Measurements from ENCODE around the gene NCAPD2. TPM values are rescaled to one million over a fixed set of nuclear protein-coding genes. Genes with fewer than 3 reads are reported as not detected.
"Not testable (repeated sequence)": the region's sequence is repeated elsewhere in the genome, so short reads cannot be mapped to it uniquely, and the experiment has no call there.

NCAPD2 gene
- total and polyA plus RNA-seq, 2 of the 4 experiments (the other 2 are of a cell fraction) = 35.6 to 57.9 TPM

- H2BK5ac ChIP-seq (ENCODE audit: low read depth, low read length, poor library complexity, severe bottlenecking); H4K8ac ChIP-seq (ENCODE audit: low read depth in 2 of 2, low read length in 2 of 2); H3K23ac ChIP-seq (ENCODE audit: low read depth, low read length); H3K9ac ChIP-seq (ENCODE audit: low read depth, low read length); H3K56ac ChIP-seq (ENCODE audit: extremely low read depth, insufficient read depth, low read length); H3K18ac ChIP-seq (ENCODE audit: low read depth, low read length); H2AFZ ChIP-seq (replicated peaks; ENCODE audit: low read length, poor library complexity); in situ Hi-C loops (cut with MboI; ENCODE audit: low sequenced_read_pairs); dilution Hi-C loops (cut with HindIII; ENCODE audit: low sequenced_read_pairs, unreplicated experiment); H3K9me3 ChIP-seq (ENCODE audit: control insufficient read depth, insufficient read depth, low read length); H2BK15ac ChIP-seq (ENCODE audit: low read depth, low read length); BruUV-seq (replicated peaks); H3K9me1 ChIP-seq (ENCODE audit: insufficient read depth, low read length); H3K4me2 ChIP-seq (ENCODE audit: low read depth, low read length); H4K91ac ChIP-seq (ENCODE audit: insufficient read depth, low read depth, low read length); DNase-seq; H2BK120ac ChIP-seq (ENCODE audit: low read depth, low read length); H3K27ac ChIP-seq (ENCODE audit: insufficient read depth, low read length); H3K27me3 ChIP-seq (ENCODE audit: control insufficient read depth, insufficient read depth, low read length); H2BK20ac ChIP-seq (ENCODE audit: low read depth, low read length); H3K14ac ChIP-seq (replicated peaks; ENCODE audit: low read depth, low read length); POLR2A ChIA-PET (ENCODE audit: unreplicated experiment); H3K4ac ChIP-seq (ENCODE audit: low read depth, low read length); H3K4me3 ChIP-seq (ENCODE audit: insufficient read depth, low read depth, low read length); ATAC-seq (ENCODE audit: low read depth): not testable (repeated sequence)
- CTCF ChIA-PET = interaction anchor here (0.7 kb wide), 1 partner anchor 84 kb away, joined by 3 read pairs; no protein-coding TSS in a partner anchor
- peak overlapping the region; percentile 38 for H4K5ac ChIP-seq (ENCODE audit: low read depth, low read length)
- H3K36me3 ChIP-seq (ENCODE audit: control insufficient read depth, insufficient read depth, low read length) = peaks cover 29% of the 10 kb centered on the region
- intact Hi-C loops (cut with micrococcal nuclease) = loop anchor here (1.0 to 10.0 kb wide), 4 partner anchors 51 to 572 kb away; partner anchors contain the start of genes CHD4 and ZNF384
- H3K4me1 ChIP-seq (ENCODE audit: control insufficient read depth, insufficient read depth, low read length) = peaks cover 23% of the 10 kb centered on the region
- 0 out of 2 replicates have a peak overlapping the region, but pooled peaks have one; percentile 4 for H2AK5ac ChIP-seq (ENCODE audit: low read depth, low read length)
- peak overlapping the region; percentile 60 for H2AK9ac ChIP-seq (replicated peaks; ENCODE audit: low read depth, low read length, poor library complexity)
- H3K79me1 ChIP-seq (ENCODE audit: low read depth in 1 of 2, low read length in 2 of 2) = peaks cover 21 to 67% of the 10 kb centered on the region in 2 experiments; a peak in 3 of 4 replicates
- H4K20me1 ChIP-seq (ENCODE audit: insufficient read depth, low read length) = peaks cover 26% of the 10 kb centered on the region; the same call in 1 of the 2 replicates
- no CpG with 5 or more reads among the region's 7 CpGs for WGBS, 2 experiments (ENCODE audit: extremely low coverage in 2 of 2, insufficient read length in 1 of 2)
Measured at GRCh38 chr12:6556496-6556817, 62.6 kb downstream of the NCAPD2 start.
